Lower leg skin (tissue), 3 donors: ENCODE results near the gene MICU1.

ENCODE experiments used
- POLR2A ChIP-seq, 2 donors: fragments of 450-650 bp; IDR thresholded peaks; one replicate each; pipeline ENCODE4 v1.6.1; 2016 to 2017; ENCODE audit warnings: antibody characterized with exemption in 2 of 2, mild to moderate bottlenecking in 1 of 2, moderate library complexity in 1 of 2
- TF ChIP-seq, protein P1 (sequence below), 3 donors: fragments of 450-650 bp; IDR thresholded peaks; one replicate each; pipeline ENCODE4 v1.5.1; 2016; ENCODE audit warnings: antibody characterized with exemption in 3 of 3, mild to moderate bottlenecking in 3 of 3, moderate library complexity in 2 of 3

DNA sequence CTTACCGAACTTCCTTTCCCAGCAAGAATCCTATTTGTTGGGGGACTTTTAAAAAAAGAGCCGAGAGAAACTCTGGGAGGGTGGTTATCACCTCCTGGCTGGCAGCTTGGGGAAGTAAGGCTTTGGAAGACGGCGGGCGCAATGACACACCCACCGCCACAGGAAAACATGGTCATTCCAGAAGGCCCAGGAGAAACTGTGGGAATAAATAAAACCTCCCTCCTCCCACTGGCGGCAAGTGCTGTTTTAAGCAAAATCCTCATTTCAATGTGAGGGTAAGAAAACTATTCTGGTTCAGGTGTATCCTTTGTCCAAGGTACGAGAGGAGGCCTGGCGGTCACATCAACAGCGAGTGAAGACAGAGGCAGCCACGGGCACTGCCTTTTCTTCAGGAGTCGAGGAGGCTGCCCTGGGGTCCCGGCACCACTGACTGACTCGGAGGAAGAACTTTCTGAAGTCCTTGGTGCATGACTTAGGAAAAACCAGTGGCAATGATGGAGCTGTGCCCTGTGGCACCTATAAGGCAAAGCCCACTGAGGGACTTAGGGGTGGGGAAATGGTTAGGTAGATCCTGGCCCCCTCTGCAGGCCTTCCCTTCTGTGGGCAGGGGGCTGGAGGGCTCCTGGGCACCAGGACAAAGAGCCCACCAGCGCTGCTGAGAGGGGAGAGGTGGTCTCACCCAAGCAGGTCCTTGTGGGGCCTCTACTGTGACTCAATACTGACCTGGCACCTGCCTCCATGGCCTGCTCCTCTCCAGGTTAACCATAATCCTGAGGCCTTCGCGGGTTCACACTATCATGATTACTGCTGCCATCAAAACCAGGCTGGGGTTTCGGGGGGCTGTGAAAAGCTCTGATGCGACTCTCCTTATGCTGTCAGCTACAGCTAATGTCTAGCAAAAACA lies 292.5 kb downstream of the MICU1 start:
- TF ChIP-seq, protein P1, sequence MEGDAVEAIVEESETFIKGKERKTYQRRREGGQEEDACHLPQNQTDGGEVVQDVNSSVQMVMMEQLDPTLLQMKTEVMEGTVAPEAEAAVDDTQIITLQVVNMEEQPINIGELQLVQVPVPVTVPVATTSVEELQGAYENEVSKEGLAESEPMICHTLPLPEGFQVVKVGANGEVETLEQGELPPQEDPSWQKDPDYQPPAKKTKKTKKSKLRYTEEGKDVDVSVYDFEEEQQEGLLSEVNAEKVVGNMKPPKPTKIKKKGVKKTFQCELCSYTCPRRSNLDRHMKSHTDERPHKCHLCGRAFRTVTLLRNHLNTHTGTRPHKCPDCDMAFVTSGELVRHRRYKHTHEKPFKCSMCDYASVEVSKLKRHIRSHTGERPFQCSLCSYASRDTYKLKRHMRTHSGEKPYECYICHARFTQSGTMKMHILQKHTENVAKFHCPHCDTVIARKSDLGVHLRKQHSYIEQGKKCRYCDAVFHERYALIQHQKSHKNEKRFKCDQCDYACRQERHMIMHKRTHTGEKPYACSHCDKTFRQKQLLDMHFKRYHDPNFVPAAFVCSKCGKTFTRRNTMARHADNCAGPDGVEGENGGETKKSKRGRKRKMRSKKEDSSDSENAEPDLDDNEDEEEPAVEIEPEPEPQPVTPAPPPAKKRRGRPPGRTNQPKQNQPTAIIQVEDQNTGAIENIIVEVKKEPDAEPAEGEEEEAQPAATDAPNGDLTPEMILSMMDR (IDR thresholded peaks at IDR 0.05), result no peak
- TF ChIP-seq POLR2A (IDR thresholded peaks at IDR 0.05), result no peak
